Neural cell (in vitro differentiated cells): ENCODE measurements around the gene KRTAP4-8. TPM values are rescaled to one million over a fixed set of nuclear protein-coding genes. Genes with fewer than 3 reads are reported as not detected.
"Not testable (repeated sequence)": the region's sequence is repeated elsewhere in the genome, so short reads cannot be mapped to it uniquely, and the experiment has no call there.

ENCODE experiments used
- H2AFZ ChIP-seq: fragments of 200-600, 300-800 bp; sonication (generic), shearing (Covaris generic); 2 replicates; pipeline ENCODE4 v1.6.0; 2014; ENCODE audit warnings: low read depth, mild to moderate bottlenecking, antibody characterized with exemption, low read length, moderate library complexity
- H3F3A ChIP-seq: fragments of 200-600 bp; shearing (Covaris generic); 2 replicates; pipeline ENCODE4 v1.6.1; 2016; ENCODE audit warnings: mild to moderate bottlenecking, moderate library complexity, mixed read lengths, antibody characterized with exemption, low read length; ENCODE audit not compliant: insufficient read depth, poor library complexity, severe bottlenecking
- H3K27ac ChIP-seq: fragments of 200-600, 300-800 bp; sonication (generic), shearing (Covaris generic); 2 replicates; pipeline ENCODE4 v1.5.1; 2014; ENCODE audit warnings: mild to moderate bottlenecking, low read length, moderate library complexity
- H3K27me3 ChIP-seq: fragments of 300-800, 200-600 bp; sonication (generic), shearing (Covaris generic); 2 replicates; pipeline ENCODE4 v1.6.0; 2014; ENCODE audit warnings: mild to moderate bottlenecking, low read depth, low read length, moderate library complexity; ENCODE audit not compliant: insufficient read depth
- H3K36me3 ChIP-seq: fragments of 300-800, 200-600 bp; sonication (generic), shearing (Covaris generic); 2 replicates; pipeline ENCODE4 v1.5.1; 2014; ENCODE audit warnings: mild to moderate bottlenecking, antibody characterized with exemption, low read length, moderate library complexity; ENCODE audit not compliant: insufficient read depth
- H3K4me2 ChIP-seq: fragments of 300-800, 200-600 bp; sonication (generic), shearing (Covaris generic); 2 replicates; pipeline ENCODE4 v1.6.0; 2014; ENCODE audit warnings: mild to moderate bottlenecking, low read length
- H3K4me3 ChIP-seq: fragments of 300-800, 200-600 bp; sonication (generic), shearing (Covaris generic); 2 replicates; pipeline ENCODE4 v1.5.1; 2014; ENCODE audit warnings: mild to moderate bottlenecking, low read length, moderate library complexity
- H3K79me2 ChIP-seq: fragments of 200-600 bp; shearing (Covaris generic); replicated peaks from 2 replicates; pipeline ENCODE4 v1.6.0; 2014; ENCODE audit warnings: mild to moderate bottlenecking, low read length, moderate library complexity; ENCODE audit not compliant: insufficient read depth
- H3K9ac ChIP-seq: fragments of 300-800, 200-600 bp; sonication (generic), shearing (Covaris generic); 2 replicates; pipeline ENCODE4 v1.6.1; 2016; ENCODE audit warnings: mild to moderate bottlenecking, low read length, mixed read lengths
- H3K9me2 ChIP-seq: fragments of 200-600 bp; shearing (Covaris generic); 2 replicates; pipeline ENCODE4 v1.6.1; 2016; ENCODE audit warnings: mild to moderate bottlenecking, low read length, mixed read lengths; ENCODE audit not compliant: insufficient read depth
- H3K9me3 ChIP-seq: fragments of 200-600, 300-800 bp; sonication (generic), shearing (Covaris generic); 2 replicates; pipeline ENCODE4 v1.6.1; 2016; ENCODE audit warnings: mild to moderate bottlenecking, mixed run types, low read length, moderate library complexity, mixed read lengths
- H4K20me1 ChIP-seq: fragments of 200-600 bp; shearing (Covaris generic); 2 replicates; pipeline ENCODE4 v1.6.1; 2016; ENCODE audit warnings: mild to moderate bottlenecking, mixed run types; ENCODE audit not compliant: insufficient read depth
- EP300 ChIP-seq: fragments of 450-650 bp; conservative IDR thresholded peaks from 2 replicates; pipeline ENCODE4 v1.6.1; 2014; ENCODE audit warnings: antibody characterized with exemption, mild to moderate bottlenecking, moderate library complexity; ENCODE audit not compliant: poor library complexity, severe bottlenecking
- MXI1 ChIP-seq: fragments of 450-650 bp; conservative IDR thresholded peaks from 2 replicates; pipeline ENCODE4 v1.6.1; 2014; ENCODE audit warnings: antibody characterized with exemption, mild to moderate bottlenecking; ENCODE audit not compliant: poor library complexity, severe bottlenecking
- POLR2AphosphoS5 ChIP-seq: IDR thresholded peaks from 2 replicates; pipeline ENCODE4 v1.6.1; 2012
- RAD21 ChIP-seq: fragments of 450-650 bp; conservative IDR thresholded peaks from 2 replicates; pipeline ENCODE4 v1.6.1; 2014; ENCODE audit warnings: antibody characterized with exemption, mild to moderate bottlenecking, moderate library complexity
- SMC3 ChIP-seq: fragments of 450-650 bp; conservative IDR thresholded peaks from 2 replicates; pipeline ENCODE4 v1.6.1; 2014; ENCODE audit warnings: antibody characterized with exemption, mild to moderate bottlenecking, moderate library complexity; ENCODE audit not compliant: poor library complexity
- TAF1 ChIP-seq: IDR thresholded peaks from 2 replicates; pipeline ENCODE4 v1.6.1; 2012; ENCODE audit warnings: low read depth
- polyA plus RNA-seq: library from polyadenylated mRNA; depleted of rRNA; stranded (reverse); fragments of >200 nt; gene quantifications from 2 replicates; pipeline ENCODE4 v1.2.3, GENCODE V29; 2014
- TF ChIP-seq, protein P1 (sequence below): fragments of 450-650 bp; IDR thresholded peaks from 2 replicates; pipeline ENCODE4 v1.5.1; 2014; ENCODE audit warnings: antibody characterized with exemption, mild to moderate bottlenecking, moderate library complexity; ENCODE audit not compliant: poor library complexity, severe bottlenecking
- TF ChIP-seq, protein P2 (sequence below): IDR thresholded peaks from 2 replicates; pipeline ENCODE4 v1.6.1; 2012; ENCODE audit warnings: borderline replicate concordance

KRTAP4-8 gene
- polyA plus RNA-seq, 1 donor from 2014 or later, result not detected

DNA sequence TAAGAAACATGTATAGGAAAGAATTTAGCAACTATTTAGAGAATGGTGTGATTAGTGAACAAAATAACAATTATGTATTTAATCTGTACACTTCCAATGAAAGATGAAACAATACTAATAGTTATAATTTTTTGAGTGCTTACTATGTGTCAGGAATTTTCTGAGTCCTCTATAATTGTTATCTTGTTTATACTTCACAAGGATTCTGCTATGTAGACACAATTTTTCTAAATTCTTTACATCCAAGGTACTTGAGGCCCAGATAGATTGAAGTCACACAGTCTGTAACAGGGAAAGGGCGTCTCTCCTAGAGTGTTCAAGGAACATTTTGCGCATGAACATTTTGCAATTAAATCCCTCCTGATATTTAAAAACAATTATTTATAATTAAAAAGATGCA is 27.1 kb upstream of the KRTAP4-8 start:
- Histone ChIP-seq H3K79me2 (no peaks in the 10 kb centered on the region), H3K4me3 (no peak overlapping the region), H3K27ac (no peak overlapping the region), H3K9ac (no peak overlapping the region), H3K9me2 (no peaks in the 10 kb centered on the region), H4K20me1 (no peaks in the 10 kb centered on the region), H3K9me3 (no peaks in the 10 kb centered on the region), H3F3A (no peaks in the 10 kb centered on the region), H2AFZ (no peak overlapping the region), H3K27me3 (no peaks in the 10 kb centered on the region), H3K36me3 (no peaks in the 10 kb centered on the region), H3K4me2 (no peak overlapping the region)
- TF ChIP-seq MXI1 (no peak), RAD21 (no peak), EP300 (no peak), POLR2AphosphoS5 (no peak)
- TF ChIP-seq, protein P1, sequence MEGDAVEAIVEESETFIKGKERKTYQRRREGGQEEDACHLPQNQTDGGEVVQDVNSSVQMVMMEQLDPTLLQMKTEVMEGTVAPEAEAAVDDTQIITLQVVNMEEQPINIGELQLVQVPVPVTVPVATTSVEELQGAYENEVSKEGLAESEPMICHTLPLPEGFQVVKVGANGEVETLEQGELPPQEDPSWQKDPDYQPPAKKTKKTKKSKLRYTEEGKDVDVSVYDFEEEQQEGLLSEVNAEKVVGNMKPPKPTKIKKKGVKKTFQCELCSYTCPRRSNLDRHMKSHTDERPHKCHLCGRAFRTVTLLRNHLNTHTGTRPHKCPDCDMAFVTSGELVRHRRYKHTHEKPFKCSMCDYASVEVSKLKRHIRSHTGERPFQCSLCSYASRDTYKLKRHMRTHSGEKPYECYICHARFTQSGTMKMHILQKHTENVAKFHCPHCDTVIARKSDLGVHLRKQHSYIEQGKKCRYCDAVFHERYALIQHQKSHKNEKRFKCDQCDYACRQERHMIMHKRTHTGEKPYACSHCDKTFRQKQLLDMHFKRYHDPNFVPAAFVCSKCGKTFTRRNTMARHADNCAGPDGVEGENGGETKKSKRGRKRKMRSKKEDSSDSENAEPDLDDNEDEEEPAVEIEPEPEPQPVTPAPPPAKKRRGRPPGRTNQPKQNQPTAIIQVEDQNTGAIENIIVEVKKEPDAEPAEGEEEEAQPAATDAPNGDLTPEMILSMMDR, result no peak

DNA sequence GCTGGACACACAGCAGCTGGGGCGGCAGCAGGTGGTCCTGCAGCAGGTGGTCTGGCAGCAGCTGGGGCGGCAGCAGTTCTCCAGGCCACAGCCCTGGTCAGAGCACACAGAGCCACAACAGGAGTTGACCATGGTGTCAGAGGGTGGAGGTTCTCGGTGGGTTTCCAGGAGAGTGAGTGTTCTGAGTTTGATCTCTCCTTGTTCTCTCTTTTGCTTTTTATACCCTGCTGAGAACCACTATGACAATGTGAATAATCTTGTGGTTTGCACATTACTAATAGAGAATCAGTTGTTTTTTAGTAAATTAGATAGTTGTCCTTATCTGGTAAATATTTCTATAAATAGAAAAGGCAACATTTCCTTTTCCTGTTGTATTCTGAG is 26.0 kb upstream of the KRTAP4-8 start, which contains the start of gene KRTAP4-12:
Gene KRTAP4-12, minus strand, starts transcription at position 192 of the 381 bp plus-strand sequence. Its CDS starts 60 bp downstream, at position 132.
- H3K9me2 ChIP-seq, H3K9me3 ChIP-seq, H3F3A ChIP-seq, H3K36me3 ChIP-seq, H3K9ac ChIP-seq, H3K27me3 ChIP-seq, H3K27ac ChIP-seq, H3K4me2 ChIP-seq, H3K79me2 ChIP-seq, H3K4me3 ChIP-seq, H2AFZ ChIP-seq, H4K20me1 ChIP-seq: not testable (repeated sequence)

DNA sequence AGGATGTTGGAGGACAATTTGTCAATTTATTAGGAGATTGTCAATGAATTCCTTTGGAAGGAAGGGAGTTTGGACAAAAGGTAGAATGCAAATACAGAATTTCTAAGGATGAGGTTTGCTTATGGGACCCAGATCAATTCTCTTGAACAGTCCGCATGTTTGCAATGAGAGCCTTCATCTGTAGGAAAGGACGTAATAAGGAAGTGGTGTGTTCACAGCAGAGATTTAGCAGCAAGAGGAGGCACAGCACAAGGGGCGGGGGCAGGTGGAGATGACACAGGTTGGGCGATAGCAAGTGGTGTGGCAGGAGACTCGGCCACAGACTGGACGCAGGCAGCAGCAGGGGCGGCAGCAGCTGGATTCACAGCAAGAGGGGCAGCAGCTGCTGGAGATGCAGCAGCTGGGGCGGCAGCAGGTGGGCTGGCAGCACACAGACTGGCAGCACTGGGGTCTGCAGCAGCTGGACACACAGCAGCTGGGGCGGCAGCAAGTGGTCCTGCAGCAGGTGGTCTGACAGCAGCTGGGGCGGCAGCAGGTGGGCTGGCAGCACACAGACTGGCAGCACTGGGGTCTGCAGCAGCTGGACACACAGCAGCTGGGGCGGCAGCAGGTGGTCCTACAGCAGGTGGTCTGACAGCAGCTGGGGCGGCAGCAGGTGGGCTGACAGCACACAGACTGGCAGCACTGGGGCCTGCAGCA is 25.5 kb upstream of the KRTAP4-8 start:
- H3K9me3 ChIP-seq, H3F3A ChIP-seq, H3K27me3 ChIP-seq, H3K9ac ChIP-seq, H3K79me2 ChIP-seq, H3K36me3 ChIP-seq, H3K4me2 ChIP-seq, H3K9me2 ChIP-seq, H2AFZ ChIP-seq, H4K20me1 ChIP-seq, H3K27ac ChIP-seq, H3K4me3 ChIP-seq: not testable (repeated sequence)

DNA sequence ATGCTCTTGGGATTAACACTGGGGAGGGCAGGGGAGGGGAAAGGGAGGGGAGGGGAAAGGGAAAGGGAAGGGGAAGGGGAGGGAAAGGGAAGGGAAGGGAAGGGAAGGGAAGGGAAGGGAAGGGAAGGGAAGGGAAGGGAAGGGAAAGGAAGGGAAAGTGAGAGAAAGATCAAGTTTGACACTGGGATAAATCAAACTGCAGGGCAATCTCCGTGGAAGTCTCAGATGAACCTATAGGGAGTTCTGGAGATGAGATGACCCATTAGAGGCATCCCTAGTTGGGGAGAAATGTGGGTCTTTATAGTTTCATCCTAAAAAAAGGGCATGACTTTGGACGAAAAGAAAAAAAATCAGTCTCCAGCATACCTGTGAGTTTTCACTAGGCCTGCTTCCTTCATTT is 23.8 kb upstream of the KRTAP4-8 start:
- Histone ChIP-seq H4K20me1 (no peaks in the 10 kb centered on the region), H3K9me2 (no peaks in the 10 kb centered on the region), H3K27ac (no peak overlapping the region), H3K36me3 (no peaks in the 10 kb centered on the region), H3K9ac (no peak overlapping the region), H3K27me3 (no peaks in the 10 kb centered on the region), H2AFZ (no peak overlapping the region), H3F3A (no peaks in the 10 kb centered on the region), H3K4me3 (no peak overlapping the region), H3K9me3 (no peaks in the 10 kb centered on the region), H3K79me2 (no peaks in the 10 kb centered on the region), H3K4me2 (no peak overlapping the region)
- TF ChIP-seq SMC3, result no peak
- TF ChIP-seq MXI1, result no peak
- no peak for TF ChIP-seq TAF1
- no peak for TF ChIP-seq POLR2AphosphoS5
- no peak for TF ChIP-seq EP300
- no peak for TF ChIP-seq RAD21
- TF ChIP-seq, protein P1, result no peak
- TF ChIP-seq, protein P2, sequence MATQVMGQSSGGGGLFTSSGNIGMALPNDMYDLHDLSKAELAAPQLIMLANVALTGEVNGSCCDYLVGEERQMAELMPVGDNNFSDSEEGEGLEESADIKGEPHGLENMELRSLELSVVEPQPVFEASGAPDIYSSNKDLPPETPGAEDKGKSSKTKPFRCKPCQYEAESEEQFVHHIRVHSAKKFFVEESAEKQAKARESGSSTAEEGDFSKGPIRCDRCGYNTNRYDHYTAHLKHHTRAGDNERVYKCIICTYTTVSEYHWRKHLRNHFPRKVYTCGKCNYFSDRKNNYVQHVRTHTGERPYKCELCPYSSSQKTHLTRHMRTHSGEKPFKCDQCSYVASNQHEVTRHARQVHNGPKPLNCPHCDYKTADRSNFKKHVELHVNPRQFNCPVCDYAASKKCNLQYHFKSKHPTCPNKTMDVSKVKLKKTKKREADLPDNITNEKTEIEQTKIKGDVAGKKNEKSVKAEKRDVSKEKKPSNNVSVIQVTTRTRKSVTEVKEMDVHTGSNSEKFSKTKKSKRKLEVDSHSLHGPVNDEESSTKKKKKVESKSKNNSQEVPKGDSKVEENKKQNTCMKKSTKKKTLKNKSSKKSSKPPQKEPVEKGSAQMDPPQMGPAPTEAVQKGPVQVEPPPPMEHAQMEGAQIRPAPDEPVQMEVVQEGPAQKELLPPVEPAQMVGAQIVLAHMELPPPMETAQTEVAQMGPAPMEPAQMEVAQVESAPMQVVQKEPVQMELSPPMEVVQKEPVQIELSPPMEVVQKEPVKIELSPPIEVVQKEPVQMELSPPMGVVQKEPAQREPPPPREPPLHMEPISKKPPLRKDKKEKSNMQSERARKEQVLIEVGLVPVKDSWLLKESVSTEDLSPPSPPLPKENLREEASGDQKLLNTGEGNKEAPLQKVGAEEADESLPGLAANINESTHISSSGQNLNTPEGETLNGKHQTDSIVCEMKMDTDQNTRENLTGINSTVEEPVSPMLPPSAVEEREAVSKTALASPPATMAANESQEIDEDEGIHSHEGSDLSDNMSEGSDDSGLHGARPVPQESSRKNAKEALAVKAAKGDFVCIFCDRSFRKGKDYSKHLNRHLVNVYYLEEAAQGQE, result no peak
